ENCODE results near the gene KLF11.
"Not testable (repeated sequence)": the region's sequence is repeated elsewhere in the genome, so short reads cannot be mapped to it uniquely, and the experiment has no call there.

KLF11 gene

DNA sequence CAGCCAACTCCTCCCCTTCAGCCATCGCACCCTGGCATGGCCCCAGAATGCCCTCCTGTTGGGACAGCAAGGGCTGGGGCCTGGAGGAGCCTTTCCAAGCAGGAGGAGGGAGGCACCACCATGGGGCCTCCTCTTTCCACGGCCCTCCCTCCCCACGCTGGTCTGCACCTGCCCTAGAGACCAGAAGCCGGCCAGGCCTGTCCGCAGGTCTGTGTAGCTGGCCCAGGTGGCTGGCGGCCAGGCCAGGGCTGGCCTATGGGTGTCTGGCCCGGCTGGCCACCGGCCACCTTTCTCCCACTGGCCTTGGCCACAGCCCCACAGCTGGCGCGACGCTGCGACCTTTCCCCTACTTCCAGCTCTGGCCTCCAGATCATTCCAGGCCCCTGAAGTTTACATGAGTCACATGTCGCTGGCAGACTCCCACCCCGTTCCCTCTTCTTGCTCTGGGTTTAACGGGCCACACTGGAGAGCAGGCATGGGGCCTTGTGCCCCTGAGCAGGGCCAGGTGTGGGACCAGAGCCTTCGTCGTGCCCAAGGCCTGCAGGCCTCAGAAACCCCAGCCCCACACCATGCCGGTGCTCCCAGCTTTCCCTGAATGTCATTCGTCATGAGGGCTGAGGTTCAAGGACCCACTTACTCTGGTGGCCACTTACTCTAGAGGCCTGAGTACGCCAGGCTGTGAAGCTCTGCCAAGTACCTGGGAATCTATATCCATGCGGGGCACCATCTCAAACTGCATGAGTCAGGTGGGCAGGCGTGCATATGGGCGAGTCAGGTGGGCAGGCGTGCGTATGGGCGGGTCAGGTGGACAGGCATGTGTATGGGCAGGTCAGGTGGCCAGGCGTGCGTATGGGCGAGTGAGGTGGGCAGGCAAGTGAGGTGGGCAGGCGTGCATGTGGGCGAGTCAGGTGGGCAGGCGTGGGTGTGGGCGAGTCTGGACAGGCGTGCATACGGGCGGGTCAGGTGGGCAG lies 33.3 kb upstream of the KLF11 start:
- DNase-seq: no peak

DNA sequence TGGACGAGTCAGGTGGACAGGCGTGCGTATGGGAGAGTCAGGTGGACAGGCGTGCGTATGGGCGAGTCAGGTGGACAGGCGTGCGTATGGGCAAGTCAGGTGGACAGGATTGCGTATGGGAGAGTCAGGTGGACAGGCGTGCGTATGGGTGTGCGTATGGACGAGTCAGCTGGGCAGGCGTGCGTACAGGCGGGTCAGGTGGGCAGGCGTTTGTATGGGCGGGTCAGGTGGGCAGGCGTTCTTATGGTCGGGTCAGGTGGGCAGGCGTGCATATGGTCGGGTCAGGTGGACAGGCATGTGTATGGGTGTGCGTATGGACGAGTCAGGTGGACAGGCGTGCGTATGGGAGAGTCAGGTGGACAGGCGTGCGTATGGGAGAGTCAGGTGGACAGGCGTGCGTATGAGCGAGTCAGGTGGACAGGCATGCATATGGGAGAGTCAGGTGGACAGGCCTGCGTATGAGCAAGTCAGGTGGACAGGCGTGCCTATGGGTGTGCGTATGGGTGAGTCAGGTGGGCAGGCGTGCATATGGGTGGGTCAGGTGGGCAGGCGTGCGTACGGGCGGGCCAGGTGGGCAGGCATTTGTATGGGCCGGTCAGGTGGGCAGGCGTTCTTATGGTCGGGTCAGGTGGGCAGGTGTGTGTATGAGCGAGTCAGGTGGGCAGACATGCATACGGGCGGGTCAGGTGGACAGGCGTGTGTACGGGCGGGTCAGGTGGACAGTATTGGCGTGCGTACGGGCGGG lies 32.3 kb upstream of the KLF11 start:
- DNase-seq: not testable (repeated sequence)

DNA sequence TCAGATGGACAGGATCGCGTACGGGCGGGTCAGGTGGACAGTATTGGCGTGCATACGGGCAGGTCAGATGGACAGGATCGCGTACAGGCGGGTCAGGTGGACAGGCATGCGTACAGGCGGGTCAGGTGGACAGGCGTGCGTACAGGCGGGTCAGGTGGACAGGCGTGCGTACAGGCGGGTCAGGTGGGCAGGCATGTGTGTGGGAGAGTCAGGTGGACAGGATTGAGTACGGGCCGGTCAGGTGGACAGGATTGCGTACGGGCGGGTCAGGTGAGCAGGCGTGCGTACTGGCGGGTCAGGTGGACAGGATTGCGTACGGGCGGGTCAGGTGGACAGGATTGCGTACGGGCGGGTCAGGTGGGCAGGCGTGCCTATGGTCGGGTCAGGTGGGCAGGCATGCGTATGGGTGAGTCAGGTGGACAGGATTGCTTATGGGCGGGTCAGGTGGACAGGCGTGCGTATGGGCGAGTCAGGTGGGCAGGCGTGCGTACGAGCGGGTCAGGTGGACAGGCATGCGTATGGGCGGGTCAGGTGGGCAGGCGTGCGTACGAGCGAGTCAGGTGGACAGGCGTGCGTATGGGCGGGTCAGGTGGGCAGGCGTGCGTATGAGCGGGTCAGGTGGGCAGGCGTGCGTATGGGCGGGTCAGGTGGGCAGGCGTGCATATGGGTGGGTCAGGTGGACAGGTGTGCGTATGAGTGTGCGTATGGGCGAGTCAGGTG lies 31.6 kb upstream of the KLF11 start:
- not testable (repeated sequence) for DNase-seq

DNA sequence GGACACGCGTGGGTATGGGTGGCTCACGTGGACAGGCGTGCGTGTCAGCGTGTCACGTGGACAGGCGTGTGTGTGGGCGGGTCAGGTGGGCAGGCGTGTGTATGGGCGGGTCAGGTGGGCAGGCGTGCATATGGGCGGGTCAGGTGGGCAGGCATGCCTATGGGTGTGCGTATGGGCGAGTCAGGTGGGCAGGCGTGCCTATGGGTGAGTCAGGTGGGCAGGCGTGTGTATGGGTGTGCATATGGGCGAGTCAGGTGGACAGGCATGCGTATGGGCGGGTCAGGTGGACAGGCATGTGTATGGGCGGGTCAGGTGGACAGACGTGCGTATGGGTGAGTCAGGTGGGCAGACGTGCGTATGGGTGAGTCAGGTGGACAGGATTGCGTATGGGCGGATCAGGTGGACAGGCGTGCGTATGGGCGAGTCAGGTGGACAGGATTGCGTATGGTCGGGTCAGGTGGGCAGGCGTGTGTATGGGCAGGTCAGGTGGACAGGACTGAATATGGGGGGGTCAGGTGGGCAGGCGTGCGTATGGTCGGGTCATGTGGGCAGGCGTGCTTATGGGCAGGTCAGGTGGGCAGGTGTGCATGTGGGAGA lies 30.9 kb upstream of the KLF11 start:
- DNase-seq: not testable (repeated sequence)

DNA sequence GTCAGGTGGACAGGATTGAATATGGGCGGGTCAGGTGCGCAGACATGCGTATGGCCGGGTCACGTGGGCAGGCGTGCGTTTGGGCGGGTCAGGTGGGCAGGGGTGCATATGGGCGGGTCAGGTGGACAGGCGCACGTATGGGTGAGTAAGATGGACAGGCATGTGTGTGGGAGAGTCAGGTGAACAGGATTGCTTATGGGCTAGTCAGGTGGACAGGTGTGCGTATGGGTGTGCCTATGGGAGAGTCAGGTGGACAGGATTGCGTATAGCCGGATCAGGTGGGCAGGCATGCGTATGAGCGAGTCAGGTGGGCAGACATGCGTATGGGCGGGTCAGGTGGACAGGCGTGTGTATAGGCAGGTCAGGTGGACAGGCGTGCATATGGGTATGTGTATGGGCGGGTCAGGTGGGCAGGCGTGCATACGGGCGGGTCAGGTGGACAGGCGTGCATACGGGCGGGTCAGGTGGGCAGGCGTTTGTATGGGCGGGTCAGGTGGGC lies 30.3 kb upstream of the KLF11 start:
- DNase-seq: no peak

DNA sequence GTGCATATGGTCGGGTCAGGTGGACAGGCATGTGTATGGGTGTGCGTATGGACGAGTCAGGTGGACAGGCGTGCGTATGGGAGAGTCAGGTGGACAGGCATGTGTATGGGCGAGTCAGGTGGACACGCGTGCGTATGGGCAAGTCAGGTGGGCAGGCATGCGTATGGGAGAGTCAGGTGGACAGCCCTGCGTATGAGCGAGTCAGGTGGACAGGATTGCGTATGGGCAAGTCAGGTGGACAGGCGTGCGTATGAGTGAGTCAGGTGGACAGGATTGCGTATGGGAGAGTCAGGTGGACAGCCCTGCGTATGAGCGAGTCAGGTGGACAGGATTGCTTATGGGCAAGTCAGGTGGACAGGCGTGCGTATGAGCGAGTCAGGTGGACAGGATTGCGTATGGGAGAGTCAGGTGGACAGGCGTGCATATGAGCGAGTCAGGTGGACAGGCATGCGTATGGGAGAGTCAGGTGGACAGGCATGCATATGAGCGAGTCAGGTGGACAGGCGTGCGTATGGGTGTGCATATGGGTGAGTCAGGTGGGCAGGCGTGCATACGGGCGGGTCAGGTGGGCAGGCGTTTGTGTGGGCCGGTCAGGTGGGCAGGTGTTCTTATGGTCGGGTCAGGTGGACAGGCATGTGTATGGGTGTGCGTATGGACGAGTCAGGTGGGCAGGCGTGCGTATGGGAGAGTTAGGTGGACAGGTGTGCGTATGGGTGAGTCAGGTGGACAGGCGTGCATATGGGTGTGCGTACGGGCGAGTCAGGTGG lies 29.5 kb upstream of the KLF11 start:
- DNase-seq: not testable (repeated sequence)

DNA sequence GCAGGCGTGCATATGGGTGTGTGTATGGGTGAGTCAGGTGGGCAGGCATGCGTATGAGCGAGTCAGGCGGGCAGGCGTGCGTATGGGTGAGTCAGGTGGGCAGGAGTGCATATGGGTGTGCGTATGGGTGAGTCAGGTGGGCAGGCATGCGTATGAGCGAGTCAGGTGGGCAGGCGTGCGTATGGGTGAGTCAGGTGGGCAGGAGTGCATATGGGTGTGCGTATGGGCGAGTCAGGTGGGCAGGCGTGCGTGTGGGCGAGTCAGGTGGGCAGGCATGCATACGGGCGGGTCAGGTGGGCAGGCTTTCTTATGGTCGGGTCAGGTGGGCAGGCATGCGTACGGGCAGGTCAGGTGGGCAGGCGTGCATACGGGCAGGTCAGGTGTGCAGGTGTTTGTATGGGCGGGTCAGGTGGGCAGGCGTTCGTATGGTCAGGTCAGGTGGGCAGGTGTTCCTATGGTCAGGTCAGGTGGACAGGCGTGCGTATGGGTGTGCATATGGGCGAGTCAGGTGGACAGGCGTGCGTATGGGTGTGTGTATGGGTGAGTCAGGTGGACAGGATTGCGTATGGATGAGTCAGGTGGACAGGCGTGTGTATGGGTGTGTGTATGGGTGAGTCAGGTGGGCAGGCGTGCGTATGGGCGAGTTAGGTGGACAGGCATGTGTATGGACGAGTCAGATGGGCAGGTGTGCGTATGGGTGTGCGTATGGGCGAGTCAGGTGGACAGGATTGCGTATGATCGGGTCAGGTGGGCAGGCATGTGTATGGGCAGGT lies 28.7 kb upstream of the KLF11 start:
- DNase-seq: no peak

DNA sequence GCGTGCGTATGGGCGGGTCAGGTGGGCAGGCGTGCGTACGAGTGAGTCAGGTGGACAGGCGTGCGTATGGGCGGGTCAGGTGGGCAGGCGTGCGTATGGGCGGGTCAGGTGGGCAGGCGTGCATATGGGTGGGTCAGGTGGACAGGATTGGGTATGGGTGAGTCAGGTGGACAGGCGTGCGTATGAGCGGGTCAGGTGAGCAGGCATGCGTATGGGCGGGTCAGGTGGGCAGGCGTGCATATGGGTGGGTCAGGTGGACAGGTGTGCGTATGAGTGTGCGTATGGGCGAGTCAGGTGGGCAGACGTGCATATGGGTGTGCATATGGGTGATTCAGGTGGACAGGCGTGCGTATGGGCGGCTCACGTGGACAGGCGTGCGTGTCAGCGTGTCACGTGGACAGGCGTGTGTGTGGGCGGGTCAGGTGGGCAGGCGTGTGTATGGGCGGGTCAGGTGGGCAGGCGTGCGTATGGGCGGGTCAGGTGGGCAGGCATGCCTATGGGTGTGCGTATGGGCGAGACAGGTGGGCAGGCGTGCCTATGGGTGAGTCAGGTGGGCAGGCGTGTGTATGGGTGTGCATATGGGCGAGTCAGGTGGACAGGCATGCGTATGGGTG lies 27.9 kb upstream of the KLF11 start:
- DNase-seq: not testable (repeated sequence)

DNA sequence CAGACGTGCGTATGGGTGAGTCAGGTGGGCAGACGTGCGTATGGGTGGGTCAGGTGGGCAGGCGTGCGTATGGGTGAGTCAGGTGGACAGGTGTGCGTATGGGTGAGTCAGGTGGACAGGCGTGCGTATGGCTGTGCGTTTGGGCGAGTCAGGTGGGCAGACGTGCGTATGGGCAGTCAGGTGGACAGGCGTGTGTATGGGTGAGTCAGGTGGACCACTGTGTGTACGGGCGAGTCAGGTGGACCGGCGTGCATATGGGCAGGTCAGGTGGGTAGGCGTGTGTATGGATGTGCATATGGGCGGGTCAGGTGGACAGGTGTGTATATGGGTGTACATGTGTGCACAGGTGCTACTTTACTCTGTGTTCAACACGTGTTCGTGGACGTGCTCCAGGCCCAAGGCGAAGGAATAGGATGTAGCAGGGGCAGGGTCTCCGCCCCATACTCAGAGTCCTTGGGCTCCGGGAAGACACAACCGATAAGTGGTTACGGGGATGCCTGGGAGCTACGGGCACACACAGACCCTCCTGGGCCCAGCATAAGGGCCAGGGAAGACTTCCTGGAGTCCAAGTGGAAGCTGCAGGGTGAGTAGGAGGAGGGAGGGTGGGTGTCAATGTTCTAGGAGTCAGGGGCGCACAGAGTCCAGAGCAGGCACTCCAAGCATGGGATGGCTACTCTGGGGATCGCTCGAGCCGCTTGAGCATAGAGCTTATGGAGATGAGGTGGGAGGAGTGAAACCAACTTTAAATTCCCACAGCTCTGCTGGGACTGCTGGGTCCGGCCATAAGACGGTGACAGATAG lies 27.1 kb upstream of the KLF11 start:
- DNase-seq: no peak

DNA sequence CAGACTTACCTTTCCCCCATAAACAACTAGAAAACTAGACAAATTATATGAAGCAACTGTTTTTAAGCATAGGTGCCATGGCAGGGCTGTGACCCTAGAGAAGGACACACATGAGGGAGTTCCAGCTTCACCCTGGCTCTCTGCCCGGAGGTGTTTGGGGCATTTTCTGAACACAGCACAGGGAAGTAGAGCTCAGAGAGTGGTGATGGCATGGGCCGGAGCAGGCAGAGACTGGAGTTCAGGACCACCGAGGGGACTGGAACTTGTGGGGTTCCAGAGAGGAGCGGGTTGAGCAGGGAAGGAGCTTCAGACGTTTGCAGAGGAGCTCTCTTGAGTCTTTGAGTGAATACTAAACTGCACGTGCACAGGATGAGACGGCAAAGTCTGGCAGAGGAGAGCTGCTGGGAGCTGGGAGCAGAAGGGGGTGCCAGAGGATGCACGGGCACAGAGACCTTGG lies 26.5 kb upstream of the KLF11 start:
- no peak for DNase-seq

DNA sequence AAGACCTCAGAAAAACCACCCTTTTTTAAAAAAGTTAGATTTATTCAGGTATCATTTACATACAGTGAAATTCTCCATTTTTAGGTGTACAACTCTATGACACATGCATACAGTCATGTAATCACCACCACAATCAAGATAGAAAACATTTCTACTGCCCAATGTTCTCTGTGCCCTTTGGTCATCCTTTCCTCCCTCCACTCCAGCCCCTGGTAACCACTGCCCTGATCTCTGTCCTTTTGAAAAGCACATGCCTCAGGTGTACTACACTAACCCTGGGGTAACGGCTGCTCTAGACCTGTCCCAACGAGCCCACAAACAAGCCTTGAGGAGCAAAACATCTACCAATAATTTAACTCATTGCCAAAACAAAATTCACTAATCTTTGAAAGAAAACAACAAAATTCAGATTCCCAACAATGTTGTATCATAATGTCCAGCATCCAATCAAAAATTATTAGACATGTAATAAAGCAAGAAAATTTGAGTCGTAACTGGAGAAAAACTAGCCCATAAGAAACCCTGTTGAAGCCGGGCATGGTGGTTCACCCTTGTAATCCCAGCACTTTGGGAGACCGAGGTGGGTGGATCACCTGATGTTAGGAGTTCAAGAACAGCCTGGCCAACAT lies 25.9 kb upstream of the KLF11 start:
- no peak for DNase-seq

DNA sequence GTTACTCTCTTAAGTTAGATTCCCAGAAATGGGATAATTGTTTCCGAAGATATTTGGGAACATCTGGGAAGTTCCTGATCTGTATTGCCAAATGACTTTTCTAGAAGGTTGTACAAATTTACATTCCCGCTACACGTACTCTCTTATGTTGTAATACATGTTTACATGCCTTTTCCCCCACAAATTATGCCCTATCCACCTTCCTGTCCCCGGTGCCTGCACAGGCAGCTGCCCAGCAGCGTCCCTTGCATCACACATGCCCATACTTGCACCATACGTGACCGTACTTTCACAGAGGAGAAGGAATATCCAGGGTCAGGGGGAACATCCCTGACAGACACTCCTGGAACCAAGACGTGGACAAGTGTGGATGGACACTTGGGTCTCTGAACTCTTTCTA lies 24.2 kb upstream of the KLF11 start:
- DNase-seq: no peak

DNA sequence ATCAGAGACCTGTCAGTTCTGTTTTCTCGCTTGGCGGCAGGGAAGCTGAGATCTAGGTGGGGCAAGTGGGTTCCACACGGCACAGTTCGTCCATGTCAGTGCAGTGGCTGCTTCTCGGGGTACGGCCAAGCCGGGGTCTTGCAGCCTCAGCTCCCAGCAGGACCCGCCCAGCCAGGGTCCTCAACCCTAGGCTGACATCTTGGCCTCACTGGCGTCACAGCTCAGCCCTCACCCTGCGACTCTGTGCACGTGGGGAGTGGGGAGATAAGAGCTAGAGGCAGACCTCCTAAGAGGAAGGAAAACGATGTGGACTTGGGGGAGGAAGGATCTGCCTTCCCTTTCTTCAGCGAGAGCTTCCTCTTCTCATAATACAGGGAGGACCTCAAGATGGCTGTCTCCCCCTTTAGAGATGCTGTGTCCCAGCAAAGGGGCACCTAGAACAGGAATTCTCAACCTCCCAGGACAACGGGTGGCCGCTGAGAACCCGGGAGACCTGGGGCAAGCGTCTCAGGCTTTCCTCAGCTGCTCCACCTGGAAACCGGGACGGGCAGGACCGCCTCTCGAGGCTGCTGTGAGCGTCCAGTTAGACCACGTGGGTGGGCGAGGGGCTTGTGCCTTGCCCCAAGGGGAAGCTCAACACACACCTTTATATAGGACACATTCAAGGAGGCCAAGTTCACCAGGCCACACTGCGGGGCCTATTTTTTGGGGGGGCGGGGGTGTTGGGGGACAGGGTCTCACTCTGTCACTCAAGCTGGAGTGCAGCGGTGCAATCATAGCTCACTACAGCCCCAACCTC lies 23.5 kb upstream of the KLF11 start:
- DNase-seq: no peak

DNA sequence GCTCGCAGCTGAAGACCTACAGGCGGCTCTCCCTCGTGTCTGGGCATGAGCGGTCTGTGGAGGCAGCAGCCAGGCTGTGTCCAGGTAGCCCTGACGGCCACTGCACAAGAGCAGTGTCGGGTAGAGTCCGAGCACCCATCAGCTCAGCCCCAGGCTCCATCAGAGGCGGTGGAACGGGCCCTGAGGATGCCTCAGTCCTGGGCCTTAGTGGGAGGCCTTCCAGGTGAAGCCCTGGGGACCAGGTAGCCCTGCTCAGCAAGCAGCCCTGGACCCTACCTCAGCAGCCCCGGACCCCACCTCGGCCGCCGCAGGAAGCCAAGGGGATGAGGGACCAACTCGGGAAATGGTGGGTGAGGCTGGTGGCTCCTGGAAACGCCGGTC lies 21.3 kb upstream of the KLF11 start:
- DNase-seq: no peak

DNA sequence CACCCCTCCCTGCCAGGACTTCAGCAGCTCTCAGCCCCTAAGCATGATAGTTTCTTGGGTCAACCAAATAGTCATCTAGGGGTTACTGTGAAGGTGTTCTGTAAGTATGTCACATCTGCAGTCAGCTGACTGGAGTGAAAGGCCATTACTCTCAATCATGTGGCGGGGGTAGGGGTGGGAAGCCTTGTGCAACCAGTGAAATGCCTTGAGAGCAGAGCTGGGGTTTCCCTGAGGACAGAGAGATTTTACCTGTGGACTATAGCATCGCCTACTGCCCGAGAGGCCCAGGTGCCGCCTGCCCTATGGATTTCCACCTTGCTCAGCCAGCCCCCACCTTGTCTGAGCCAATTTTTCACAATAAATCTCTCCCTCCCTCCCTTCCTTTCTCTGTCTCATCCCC lies 20.9 kb upstream of the KLF11 start:
- DNase-seq: no peak

DNA sequence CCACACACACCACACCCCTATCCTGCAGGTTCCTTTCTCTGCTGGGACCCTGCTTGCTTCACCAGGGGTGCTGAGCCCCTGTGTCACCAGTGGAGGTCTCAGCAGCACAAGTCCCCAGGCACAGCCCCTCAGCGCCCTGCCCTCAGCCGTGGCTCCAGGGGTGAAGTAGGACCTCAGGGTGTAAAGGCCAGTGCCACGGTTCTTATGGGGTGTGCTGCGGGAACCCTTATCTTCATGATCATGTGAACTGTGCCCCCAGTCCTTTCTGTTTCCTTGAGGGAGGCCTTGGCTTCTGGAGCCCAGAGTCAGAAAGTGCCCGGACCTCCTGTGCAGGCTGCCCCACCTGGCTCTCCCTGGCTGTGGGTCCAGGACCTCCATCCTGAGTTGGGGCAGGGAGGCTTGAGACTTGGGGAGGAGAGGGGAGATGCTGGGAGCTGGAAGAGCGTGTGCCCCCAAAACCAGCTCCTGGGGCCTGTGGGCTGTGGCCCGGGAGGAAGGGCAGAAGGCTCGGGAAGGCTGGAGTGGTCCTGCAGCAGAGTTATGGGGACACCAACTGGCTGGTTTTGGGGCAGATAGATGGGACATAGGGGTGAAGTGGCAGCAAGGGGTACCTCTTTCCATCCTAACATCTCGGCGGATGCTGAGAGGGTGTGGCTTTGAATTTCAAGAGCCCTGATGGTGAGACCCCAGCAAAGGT lies 20.2 kb upstream of the KLF11 start:
- no peak for DNase-seq

DNA sequence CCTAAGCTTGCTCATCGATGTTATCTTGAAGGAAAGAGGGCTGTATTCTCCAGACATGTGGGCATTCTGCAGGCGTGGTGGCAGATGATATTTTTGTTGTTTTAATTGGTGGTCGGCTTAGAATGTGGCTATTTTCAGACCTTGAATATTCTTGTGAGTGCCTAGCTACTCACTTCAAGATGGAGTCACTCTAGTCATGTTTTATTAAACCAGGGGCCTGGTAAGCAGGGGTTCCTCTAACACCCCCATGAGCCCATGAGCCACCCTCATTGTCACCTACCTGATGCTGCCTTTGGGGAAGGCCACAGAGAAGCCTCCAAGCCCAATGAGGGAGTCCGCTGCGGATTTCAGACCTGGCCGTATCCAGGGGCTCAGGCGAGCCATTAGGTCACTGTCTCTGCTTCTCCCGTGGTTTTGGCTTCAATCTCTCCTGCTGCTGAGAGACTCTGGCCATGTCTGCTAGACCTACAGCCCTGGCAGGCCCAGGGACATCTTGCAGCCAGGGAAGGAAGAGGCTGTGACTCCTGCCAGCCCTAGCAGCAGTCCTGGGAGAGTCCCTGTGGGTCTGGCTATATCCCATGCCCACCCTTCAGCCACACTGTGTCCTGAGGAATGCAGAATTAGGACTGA lies 16.3 kb upstream of the KLF11 start:
- no peak for DNase-seq

All from NCI-H1092 treated with DMSO at 0.1 percent for 48 hours (cell line).